Mucosa of gallbladder (tissue), 1 donor: ENCODE measurements around the gene FA2H. TPM values are rescaled to one million over a fixed set of nuclear protein-coding genes. Genes with fewer than 3 reads are reported as not detected.
"Not testable (repeated sequence)": the region's sequence is repeated elsewhere in the genome, so short reads cannot be mapped to it uniquely, and the experiment has no call there.

ENCODE experiments used
- DNase-seq: peaks from one replicate; pipeline ENCODE4 v3.0.0-alpha.2; 2020; ENCODE audit warnings: low spot score
- total RNA-seq: library from RNA; stranded (reverse); gene quantifications from one replicate; pipeline ENCODE4 v1.2.1, GENCODE V29; 2021
- donor health status: DM: no; HTN: no; CAD: no.

Gene FA2H, protein sequence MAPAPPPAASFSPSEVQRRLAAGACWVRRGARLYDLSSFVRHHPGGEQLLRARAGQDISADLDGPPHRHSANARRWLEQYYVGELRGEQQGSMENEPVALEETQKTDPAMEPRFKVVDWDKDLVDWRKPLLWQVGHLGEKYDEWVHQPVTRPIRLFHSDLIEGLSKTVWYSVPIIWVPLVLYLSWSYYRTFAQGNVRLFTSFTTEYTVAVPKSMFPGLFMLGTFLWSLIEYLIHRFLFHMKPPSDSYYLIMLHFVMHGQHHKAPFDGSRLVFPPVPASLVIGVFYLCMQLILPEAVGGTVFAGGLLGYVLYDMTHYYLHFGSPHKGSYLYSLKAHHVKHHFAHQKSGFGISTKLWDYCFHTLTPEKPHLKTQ
- total RNA-seq: 82.2 TPM

DNA sequence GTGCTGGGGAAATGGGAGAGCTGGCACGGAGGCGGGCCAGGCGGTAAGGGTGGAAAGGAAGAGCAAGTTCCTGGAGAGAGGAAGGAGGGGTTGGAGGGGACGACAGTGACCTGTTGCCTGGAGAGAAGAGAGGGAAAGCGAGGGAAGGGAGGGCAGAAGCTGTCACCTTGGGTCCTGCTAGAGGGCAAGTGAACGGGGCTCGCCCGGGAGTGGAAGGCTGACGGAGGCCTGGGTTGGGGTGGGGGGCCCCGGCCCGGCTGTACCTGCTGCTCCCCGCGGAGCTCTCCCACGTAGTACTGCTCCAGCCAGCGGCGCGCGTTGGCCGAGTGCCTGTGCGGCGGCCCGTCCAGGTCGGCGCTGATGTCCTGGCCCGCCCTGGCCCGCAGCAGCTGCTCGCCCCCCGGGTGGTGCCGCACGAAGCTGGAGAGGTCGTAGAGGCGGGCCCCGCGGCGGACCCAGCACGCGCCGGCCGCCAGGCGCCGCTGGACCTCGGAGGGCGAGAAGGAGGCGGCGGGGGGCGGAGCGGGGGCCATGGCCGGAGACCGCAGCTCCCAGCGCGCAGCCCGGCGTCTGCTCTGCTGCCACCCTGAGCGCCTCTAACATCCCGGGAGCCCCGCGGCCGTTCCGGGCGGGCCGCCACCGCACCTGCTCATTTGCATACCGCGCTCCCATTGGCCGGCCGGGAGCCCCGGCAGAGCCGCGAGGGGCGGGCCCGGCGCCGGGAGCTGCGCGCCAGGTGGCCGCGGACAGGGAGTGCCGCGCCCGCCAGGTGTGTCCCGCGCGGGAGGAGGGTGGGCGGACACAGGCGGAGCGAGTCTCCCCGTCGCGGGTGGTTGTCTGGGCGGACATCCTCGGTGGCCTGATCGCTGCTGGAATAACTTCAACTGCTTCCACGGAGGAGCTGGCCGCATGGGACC lies at the start of gene FA2H:
TSS of gene FA2H (minus strand) at position 598 of the 917 bp plus-strand sequence. CDS start at position 533, 65 bp downstream.
- DNase-seq: peak; percentile 87

DNA sequence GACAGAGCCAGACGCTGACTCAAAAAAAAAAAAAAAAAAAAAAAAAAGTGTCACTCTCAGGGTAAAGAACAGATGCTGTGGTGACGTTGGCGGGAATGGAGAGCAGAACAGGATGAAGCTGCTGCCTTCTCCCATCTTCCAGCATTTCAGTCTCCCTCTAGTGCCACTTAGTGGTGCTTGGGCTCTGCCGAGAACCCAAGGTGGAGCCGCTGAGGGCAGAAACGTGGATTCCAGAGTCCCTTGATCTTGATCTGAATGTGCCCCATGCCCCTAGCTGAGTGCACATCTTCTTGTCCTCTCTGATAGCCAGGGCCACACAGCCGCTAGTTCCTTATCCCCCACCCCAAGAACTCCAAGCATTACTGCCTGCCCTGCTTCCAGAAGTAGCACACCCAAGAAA lies 43.2 kb upstream of the FA2H start:
- no peak for DNase-seq

DNA sequence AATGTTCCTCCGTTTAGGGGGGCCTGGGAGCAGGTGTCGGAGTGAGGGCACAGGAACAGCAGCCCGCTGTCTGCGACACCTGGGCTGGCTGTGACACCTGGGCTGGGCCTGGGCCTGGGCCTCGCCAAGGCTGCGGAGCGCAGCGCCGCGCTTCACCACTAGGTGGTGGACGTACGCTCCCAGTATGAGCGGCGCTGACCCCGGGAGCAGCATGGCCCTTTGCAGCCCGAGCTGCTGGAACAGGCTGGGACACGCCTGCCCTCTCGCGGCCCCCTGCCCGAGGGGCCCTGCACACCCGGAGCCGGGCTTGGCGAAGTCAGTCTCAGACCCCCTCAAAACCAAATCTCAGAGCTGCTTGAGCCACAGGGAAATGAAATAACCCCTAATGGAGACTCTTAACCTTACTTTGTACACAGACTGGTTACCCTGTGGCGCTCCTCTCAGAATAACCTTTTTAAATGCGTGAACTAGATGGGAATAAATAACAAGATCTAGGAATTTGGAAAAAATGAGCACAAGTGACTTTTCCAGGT lies 38.6 kb upstream of the FA2H start:
- peak; percentile 78 for DNase-seq

DNA sequence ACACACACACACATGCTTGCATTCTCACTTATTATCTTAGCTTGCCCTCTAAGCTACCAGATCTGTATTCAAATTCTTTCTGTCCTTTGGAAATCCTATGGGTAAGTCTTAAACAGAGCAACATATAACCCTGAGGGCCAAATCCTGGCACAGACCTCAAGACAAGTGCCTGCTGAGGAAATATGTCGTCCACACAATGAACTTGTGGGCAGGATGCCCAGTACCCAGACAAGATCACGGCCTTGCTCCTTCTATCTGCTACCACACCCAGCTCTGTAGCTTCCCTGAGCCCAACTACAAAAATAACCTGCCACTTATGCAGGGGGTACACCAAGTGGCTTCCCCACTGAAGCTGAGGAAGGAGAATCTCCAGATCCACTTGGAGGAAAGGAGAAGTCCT lies 37.3 kb upstream of the FA2H start:
- DNase-seq: peak; percentile 63

DNA sequence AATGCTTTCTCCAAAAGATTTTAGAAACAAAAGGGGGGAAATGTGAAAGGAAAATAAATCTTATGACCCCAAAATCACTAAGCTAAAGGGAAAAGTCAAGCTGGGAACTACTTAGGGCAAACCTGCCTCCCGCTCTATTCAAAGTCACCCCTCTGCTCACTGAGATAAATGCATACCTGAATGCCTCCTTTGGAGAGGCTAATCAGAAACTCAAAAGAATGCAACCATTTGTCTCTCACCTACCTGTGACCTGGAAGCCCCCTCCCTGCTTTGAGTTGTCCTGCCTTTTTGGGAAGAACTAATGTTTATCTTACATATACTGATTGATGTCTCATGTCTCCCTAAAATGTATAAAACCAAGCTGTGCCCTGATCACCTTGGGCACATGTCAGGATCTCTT lies 36.6 kb upstream of the FA2H start:
- not testable (repeated sequence) for DNase-seq

DNA sequence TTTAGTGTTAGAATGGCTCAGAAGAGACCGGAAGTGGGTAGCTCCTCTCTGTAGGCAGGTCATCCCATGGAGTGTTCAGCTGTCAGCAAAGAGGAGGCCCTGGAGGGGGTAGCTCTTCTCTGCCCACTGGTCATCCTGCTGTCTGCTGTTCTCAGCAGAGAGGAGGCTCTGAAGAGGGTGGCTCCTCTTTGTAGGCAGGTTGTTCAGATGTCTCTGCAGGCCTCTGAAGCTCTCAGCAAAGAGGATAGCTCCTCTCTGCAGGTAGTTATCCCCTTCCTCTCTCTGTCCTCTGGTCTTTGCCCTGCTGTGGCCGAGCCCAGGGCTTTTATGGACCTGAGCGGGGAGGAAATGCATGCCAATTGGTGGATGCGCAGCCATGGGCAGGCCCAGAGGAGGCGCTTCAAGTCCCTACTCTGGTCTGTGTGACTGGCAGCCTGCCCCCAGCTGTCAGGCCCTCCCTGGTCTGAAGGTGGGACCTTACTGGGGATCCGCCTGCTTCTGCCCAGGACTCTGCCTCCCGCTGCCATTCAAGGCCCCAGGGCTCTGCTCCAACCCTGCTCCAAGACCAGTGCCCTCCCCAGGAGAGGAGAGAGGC lies 32.5 kb upstream of the FA2H start:
- no peak for DNase-seq

DNA sequence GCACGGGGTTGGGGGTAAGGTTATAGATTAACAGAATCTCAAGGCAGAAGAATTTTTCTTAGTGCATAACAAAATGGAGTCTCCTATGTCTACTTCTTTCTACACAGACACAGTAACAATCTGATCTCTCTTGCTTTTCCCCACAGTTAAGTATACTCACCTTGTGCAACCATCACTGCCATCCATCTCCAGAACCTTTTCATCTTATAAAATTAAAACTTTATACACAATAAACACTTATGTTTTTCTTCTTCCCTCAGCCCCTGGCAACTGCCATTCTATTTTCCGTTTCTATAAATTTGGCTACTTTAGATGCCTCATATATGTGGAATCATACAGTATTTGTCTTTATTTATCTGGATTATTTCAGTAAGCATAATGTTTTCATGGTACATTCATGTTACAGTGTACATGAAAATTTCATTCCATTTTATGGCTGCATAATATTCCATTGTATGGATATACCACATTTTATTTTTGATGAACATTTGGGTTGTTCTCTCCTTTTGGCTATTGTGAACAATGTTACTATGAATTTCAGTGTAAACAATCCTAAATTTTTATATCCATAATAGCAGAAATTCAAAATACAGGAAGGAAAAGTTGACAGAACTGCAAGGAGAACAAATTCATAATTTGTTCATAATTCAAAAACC lies 25.7 kb upstream of the FA2H start:
- DNase-seq: no peak

DNA sequence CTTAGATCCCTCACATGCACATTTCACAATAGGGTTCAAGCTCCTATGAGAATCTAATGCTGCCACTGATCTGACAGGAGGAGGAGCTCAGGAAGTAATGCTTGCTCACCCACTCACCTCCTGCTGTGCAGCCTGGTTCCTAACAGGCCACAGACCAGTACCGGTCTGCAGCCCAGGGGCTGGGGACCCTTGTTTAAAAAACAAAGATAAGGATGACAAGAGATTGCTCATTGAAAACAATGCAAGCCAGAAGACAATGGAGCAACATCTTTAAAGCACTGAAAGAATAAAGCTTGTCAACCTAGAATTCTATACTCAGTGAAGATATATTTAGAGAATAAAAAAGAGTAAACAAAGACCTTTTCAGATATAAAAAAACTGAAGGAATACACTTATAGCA lies 22.8 kb upstream of the FA2H start:
- DNase-seq: no peak

DNA sequence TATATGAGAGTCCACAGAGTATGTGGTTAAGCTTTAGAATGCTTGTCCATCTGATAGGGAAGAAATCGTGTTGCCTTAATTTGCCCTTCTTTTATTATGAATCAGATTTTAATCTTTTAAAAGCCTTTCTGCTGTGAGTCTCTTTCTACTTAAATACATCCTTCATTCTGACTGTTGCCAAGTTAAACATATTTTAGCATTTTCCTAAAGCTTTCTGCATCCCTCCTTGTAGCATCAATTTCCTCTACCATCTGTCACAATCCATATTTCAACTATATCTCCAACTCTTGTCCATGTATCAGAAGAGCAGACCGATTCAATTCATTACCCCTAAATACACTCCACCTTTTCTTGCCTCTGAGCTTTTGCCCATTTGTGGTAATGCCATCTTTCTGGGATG lies 20.5 kb upstream of the FA2H start:
- DNase-seq: no peak

DNA sequence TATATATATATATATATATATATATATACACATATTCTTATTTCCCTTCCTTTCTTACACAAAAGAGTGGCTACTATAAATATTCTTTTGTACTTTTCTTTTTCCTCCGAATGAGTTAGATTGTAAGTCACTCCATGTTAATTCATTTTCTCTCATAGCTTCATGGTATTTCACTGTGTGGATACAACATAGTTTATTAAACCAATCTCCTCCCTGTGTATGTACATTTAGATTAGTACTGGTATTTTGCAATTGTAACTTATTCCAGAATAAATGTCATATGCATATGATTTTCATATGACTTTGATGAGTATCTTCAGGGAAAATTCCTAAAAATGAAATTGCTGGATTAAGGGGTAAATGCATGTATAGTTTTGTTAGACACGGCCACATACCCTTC lies 20.0 kb upstream of the FA2H start:
- no peak for DNase-seq

DNA sequence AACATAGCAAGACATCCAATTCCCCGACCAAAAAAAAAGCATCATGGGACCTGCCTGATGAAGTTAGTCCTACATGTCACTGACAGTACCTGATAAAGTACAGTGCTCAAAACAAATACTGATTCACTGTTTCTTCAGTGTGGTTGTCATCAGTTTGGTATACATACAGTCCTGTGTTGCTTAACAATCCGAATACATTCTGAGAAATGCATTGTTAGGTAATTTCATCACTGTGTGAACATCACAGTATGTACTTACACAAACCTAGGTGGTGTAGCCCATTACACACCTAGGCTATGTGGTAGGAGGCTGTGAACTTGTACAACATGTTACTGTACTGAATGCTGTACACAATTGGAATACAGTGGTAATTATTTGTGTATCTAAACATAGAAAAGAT lies 19.0 kb upstream of the FA2H start:
- DNase-seq: no peak

DNA sequence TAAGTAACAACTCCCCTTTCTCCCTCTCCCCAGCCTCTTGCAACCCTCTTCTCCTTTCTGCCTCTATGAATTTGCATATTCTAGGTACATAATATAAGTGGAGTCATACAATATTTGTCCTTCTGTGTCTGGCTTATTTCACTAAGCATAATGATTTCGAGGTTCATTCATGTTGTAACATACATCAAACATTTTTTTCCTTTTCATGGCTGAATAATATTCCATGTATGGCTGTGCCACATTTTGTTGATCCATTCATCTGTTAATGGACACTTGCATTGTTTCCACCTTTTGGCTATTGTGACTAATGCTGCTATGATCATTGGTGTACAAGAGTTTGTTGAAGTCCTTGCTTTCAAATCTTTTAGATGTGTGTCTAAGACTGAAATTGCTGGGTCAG lies 17.6 kb upstream of the FA2H start:
- no peak for DNase-seq

DNA sequence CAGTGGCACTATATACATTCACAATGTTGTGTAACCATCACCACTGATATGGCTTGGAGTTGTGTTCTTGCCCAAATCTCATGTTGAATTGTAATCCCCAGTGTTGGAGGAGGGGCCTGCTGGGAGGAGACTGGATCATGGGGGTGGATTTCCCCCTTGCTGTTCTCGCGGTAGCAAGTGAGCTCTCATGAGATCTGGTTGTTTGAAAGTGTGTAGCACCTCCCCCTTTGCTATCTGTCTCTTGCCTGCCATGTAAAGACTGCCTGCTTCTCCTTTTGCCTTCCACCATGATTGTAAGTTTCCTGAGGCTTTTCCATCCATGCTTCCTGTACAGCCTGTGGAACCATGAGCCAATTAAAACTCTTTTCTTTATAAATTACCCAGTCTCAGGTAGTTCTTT lies 17.1 kb upstream of the FA2H start:
- not testable (repeated sequence) for DNase-seq

DNA sequence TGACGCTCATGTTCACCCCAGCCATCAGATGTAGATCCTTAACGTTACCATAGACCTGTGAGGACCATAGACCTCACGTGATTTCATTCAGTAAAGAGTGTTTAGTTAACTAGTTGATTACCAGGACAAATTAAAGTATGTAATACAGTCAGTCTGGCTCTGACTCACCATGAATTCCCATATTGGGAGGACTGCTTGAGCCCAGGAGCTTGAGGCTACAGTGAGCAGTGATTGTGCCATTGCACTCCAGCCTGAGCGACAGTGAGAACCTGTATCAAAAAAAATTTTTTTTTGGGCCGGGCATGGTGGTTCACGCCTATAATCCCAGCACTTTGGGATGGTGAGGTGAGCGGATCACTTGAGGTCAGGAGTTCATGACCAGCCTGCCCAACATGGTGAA lies 13.5 kb upstream of the FA2H start:
- DNase-seq: no peak

DNA sequence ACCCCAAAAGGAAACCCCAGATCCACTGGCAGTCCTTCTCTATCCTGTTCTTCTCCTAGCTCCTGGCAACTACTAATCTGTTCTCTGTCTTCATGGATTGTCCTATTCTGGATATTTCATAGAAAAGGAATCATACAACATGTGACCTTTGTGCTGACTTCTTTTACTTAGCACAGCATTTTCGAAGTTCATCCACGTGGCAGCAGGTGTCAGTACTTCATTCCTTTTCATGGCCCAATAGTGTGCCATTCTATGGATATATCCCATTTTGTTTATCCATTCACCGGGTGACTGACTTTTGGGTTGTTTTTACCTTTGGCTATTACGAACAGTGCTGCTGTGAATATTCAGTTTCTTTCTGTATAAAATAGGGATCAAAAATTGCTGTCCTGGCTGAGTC lies 10.4 kb upstream of the FA2H start:
- DNase-seq: no peak

DNA sequence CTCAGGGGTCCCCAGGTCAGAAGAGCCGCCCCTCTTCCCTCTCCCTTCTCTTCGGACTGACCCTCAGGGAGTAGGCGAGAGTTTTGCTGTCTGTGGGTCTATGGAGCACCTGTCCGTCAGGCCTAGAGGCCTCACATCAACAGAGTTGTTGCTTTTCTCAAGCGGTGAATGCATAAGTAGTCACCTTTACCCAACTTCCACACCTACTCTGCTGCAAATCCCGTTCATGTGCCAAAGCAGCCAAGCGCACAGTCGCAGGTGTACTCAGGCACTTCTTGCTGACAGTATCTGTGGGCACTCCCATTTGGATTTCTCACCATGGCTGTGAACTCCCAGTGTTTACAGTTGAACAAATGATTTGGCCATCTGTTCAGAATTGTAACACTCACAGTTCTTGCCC lies 4.0 kb upstream of the FA2H start:
- no peak for DNase-seq

DNA sequence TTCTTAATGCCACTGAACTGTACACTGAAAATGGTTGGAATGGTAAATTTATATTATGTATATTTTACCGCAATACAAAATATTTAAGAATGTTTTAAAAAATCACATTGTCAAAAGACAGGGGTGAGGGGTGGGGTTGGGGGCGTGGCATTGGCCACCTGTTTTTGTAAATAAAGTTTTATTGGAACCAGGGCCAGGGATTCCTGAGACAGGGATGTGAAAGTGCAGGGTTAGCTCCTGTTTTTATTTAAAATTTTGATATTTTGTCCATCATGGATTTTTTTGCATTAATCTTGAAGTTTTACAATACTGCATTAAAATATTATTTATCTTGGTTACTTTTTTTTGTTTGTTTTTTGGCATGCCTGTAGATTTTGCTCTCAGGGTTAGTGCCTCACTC lies 2.3 kb upstream of the FA2H start:
- DNase-seq: no peak

DNA sequence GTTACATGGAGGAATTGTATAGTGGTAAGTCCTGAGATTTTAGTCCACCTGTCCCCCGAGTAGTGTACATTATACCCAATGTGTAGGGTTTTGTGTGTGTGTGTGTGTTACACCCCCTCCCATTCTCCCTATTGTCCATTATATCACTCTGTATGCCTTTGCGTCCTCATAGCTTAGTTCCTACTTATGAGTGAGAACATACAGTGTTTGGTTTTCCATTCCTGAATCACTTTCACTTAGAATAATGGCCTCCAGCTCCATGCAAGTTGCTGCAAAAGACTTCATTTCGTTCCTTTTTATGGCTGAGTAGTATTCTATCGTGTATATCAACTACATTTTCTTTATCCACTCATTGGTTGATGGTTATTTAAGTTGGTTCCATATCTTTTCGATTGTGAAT lies 635 bp upstream of the FA2H start:
- no peak for DNase-seq

DNA sequence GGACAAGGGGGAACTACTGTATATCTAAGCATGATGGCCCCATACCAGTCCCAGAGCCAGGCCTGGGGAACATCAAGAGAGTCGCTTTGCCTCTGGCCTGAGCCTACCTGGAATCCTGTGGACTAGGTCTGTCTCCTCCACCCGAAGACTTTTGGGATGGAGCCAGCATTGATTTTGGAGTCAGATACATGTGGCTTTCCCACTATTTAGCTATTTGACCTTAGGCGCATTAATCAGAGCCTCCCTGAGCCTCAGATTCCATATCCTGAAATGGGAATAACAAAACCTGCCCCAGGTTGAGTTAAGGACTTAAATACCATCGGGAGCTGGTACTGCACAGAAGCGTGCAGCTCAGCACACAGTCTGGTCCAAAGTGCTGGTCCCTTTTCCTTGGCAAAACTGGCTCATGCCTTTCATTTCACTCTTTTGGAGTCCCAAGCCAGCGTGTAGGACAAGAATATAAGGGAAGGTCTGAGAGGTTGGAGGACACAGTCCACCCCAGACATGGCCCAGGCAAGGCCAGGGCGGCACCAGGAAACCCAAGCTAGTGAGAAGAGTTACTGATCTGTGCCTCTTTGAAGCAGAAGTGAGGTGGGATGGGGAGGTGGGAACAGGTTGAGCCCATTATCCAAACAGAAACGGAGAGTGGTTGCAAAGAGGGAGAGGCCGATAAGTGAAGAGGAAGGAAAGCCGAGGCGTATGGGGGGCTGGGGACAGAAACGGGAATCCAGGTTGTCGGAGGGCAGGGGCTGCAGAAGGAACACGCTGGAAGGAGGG lies 986 bp downstream of the FA2H start:
- peak; percentile 72 for DNase-seq

DNA sequence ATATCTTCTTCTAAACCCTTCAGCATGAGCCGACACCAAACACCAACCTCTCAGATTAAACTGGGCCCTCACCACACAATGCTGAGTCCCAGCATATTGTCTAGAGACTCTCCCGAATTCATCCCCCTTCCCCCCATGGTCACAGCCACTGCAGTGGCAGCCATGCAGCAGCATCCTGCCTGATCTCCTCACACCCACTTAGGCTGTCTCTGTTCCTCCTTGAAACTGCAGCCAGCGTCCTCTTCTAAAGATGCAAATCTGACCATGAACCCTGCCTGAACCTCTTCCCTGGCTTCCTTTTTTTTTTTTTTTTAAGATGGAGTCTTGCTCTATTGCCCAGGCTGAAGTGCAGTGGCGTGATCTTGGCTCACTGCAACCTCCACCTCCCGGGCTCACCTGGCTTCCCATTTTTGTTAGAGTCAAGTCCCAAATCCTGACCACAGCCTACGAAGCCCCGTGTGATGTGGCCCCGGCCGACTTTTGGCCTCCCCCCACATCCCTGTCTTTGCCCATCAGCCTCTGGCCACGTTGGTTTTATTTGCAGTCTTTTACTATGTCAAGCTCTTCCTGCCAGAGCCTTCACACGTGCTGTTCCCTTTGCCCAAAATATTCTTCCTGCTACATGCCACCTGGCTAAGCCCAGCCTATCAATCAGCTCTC lies 2.8 kb downstream of the FA2H start:
- no peak for DNase-seq
